GM04503 (cell line): ENCODE data around the gene NAA80.
"Not testable (repeated sequence)": the region's sequence is repeated elsewhere in the genome, so short reads cannot be mapped to it uniquely, and the experiment has no call there.

Experiments used
- DNase-seq: peaks from one replicate; pipeline ENCODE4 v3.0.0-alpha.2; 2012; ENCODE audit warnings: low read depth

Gene NAA80

DNA sequence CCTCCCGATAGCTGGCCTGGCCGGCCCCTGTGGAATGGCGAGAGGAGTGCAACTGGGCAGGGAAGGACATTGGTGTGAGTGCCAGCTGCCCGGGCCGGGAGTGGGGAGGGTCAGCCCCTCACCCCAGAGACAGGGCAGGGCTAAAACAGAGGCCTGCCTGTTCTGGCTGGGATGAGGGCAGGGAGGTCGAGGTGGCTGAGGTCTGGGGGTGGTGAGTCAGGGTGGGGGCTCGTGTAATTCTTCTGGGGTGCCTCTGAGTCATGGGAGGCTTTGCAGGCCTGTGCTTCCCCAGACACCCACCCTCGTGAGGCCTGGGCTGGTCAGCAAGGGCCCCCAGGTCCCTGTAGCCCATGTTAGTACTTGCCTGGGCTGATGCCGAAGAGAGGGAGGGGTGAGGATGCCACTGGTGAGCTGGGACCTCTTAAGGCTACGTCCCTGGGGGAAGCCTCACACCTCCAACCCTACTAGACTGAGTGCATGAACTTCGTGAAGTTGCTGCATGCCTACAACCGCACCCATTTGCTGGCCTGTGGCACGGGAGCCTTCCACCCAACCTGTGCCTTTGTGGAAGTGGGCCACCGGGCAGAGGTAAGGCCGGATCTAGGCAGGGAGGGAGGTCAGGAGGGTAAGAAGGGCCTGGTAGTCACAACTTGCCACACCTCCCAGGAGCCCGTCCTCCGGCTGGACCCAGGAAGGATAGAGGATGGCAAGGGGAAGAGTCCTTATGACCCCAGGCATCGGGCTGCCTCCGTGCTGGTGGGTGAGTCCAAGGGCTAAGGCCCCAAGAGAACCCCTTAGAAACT lies 28.6 kb downstream of the NAA80 start:
- DNase-seq, result no peak

GRCh38 chr3:50269977-50270413 lies 29.2 kb downstream of the NAA80 start:
- no peak for DNase-seq

DNA sequence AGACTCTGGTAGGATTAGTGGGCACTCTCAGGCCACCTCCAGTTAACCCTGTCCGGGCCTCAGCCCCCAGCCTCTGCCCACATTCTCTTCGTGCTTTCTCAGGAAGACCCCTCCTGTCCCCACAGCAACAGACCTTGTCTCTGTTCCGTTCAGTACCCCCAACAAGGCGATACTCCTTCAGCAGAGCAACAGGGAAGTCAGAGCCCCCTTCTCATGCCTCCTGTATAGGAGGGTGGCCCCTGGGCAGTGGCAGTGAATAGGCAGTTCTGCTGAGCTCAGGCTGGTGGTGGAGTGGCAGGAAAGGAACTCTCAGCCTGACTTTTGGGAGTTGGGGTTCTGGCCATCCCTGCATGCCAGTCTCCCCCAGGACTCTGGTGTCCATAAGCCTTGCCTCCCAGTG lies 29.7 kb downstream of the NAA80 start:
- no peak for DNase-seq

GRCh38 chr3:50268703-50269451 lies 30.3 kb downstream of the NAA80 start, which contains the start of gene SEMA3B:
Gene SEMA3B, plus strand, starts transcription at chr3:50269147. Its CDS starts 94 bp downstream, at chr3:50269241.
- no peak for DNase-seq

- no peak for DNase-seq
Observed at GRCh38 chr3:50268276-50268675, 30.9 kb downstream of the NAA80 start.

GRCh38 chr3:50267280-50267913 lies 31.8 kb downstream of the NAA80 start:
- DNase-seq, result no peak

GRCh38 chr3:50266836-50267235 lies 32.4 kb downstream of the NAA80 start:
- no peak for DNase-seq

DNA sequence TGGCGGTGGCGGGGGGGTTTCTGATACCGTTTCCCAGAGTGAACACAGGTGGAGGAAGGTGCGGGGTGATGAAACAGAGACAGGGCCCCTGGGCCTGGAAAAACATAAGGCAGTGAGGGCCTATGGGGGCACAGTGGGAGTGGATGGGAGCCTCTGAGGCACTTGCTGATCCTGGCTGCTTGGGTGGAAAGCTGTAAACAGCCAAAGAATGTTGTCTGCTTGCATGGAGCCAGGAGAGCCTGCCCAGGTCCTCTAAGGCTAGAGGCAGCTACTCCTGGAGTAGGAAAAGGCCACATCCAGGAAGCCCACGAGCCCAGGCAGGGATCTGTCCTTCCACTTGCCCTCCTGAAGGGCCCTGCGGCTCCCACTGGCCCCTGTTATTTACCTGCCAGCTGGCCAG lies 33.2 kb downstream of the NAA80 start:
- no peak for DNase-seq

GRCh38 chr3:50265571-50265970 lies 33.6 kb downstream of the NAA80 start:
- no peak for DNase-seq

DNA sequence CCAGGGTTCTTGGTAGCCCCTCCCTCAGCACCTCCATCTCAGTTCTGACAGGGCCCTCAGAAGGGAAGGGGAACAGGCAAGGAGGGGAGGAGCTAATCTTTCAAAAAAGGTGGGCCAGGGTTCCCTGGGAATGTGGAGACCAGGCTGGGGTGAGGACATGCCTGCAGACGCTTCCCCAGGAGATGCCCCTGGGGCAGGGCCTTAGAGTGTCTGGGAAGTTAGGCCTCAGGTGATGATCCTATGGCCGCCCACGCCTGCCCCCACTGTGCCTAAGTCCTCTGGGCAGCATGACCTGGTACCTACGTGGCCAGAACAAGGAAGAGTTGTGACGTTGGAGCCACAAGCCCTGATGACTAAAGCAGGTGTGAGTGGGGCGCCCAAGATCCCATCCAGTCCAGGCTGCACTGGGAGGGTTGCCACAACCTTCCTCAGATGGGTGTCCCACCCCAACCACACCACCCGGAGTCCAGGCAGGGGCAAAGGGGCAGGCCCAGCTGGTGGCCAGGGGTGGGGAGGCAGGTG lies 34.2 kb downstream of the NAA80 start:
- no peak for DNase-seq

- DNase-seq, result peak; percentile 80
Observed at GRCh38 chr3:50264383-50264963, 34.7 kb downstream of the NAA80 start.

GRCh38 chr3:50263478-50264382 lies 35.5 kb downstream of the NAA80 start:
- no peak for DNase-seq

GRCh38 chr3:50262778-50263177 lies 36.4 kb downstream of the NAA80 start:
- DNase-seq, result no peak

- not testable (repeated sequence) for DNase-seq
Observed at GRCh38 chr3:50262200-50262599, 37.0 kb downstream of the NAA80 start.

GRCh38 chr3:50261505-50261904 lies 37.7 kb downstream of the NAA80 start:
- DNase-seq, result no peak

DNA sequence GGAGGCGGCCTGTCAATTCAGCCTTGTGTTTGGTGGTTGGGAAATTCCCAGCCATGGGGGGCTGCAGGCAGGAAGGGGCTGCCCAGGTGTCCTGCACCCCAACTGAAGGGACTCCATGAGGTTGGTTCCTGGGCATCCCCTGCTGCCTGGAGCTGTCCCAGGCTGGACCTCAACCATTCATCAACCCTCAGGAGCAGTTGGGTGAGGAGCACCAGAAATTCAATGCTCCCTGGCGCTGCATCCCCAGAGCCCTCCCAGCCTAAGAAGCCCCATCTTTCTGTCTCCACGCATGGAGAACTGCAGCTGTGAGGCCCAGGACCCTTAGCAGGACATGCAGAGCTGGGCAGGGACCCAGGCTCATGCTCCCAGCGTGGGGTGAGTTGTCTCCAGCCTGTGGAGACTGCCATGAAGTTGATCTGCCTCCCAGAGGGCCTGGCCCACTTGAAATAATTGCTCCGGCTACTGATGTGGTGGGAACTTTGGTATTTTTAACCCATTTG lies 38.2 kb downstream of the NAA80 start:
- DNase-seq, result no peak

DNA sequence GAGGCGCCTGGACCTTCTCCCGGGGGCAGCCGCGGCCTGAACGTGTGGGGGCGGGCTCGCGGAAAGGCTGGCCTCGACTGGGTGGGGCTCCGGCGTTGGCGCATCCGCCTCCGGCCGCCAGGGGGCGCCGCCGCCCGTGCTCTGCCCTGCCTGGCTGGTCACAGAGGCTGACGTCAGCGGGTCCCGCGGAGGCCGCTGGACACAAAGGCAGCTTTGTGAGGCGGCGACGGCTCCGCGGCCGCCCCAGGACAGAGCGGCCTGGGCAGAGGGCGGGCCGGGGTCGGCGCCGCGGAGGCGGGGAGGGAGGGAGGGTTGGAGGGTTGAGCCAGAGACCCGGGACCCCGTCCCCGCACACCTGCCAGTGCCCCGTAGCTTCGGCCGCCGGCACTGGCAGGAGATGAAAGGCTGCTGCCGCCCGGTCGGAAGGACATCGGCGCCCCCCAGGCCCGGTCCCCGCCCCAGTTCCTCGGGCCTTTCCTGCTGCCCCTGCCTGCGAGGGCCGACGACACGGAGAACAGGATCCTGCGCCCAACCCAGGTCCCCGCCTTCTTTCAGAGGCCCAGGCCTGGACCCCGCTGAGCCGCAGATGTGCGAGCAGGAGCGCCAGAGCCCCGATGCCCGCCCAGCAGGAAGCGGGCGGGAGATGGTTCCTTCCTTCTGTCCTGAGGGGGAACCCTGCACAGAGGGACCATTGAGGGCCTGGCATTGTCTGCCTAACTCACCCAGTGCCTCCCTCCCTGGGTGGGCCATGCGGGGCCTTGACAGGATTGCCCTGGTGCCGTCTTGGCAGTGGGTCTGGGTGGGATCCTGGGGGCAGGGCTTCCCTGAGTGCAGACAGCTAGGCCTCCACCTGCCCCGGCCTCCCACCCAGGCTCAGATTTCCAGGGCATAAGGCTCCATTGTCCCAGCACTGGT lies 38.9 kb downstream of the NAA80 start:
- DNase-seq, result no peak

DNA sequence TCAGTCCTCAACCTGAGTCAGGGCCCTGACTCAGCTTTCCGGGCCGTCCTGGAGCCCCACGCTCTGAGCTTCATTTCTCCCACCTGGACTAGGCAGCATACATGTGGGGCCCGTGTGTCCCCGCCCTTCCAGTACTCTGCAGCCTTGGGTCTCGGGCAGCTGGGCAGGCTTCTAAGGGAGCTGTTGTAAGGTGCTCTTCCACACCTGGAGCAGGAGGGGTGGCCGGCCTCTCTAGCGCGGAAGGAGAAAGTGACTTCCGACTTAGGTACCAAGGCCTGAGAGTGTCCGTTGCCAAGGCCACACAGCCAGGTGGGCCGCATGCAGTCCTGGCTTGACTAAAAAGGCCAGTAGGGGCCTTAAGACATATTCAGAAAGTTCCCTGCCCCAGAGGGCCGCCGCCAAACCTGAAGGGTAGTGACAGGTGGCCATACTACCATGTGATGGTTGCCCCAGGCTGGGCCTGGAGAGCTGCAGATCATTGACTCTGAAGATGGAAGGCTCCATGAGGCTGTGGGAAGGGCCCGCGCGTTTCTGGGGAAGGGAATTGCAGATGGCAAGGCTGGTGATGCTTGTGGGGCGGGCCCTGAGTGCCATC lies 39.7 kb downstream of the NAA80 start:
- DNase-seq, result no peak

DNA sequence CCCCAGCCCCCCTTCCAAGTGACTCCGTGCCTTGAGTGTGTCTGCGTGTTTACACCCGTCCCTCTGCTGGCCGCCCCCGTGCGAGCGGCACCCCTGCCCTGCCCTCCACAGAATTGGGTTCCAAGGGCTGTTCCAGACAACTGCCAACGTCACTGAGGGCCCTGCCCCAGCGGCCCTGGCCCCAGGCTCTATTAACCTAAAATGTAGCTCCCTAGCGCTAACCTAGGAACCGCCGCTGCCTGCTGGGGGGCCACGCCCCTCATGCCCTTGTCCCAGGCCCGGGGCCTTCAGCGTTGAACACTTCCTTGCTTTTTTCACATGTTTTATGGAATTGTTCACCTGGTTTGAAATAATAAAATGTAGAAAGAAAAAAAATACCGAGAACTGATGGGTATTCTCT lies 40.2 kb downstream of the NAA80 start:
- no peak for DNase-seq
